Measurements from ENCODE around the gene MCTP1.

DNA sequence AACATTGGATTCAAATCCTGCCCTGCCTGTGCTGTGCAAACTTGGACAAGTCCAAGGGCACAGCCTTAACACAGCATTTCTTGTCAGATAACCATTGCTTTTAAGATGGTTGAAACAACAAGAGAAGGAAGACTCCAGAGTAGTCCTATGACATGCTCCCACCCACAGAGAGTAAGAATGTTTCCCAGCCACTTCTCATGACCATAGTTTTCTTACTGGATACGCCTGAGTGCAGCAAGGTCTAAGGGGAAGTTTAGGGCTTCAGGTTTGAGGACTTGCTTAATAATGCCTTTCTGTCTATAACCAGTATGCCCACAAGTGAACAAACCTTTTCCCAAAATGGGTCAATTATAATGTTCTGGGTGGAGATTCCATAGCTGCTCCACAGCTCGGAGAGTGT, 540.0 kb downstream of the MCTP1 start:
- TF ChIP-seq POLR2AphosphoS5 (IDR thresholded peaks at IDR 0.05) (no peak), CTCF (IDR thresholded peaks at IDR 0.05) (no peak)

Measured in esophagus muscularis mucosa (tissue), 3 donors.